Measurements from ENCODE around the gene MLANA. TPM values are rescaled to one million over a fixed set of nuclear protein-coding genes. Genes with fewer than 3 reads are reported as not detected.

The MLANA gene
- total RNA-seq, 1 donor from 2014 or later, result not detected

- no peaks in the 10 kb centered on the region for H3K79me2 ChIP-seq (ENCODE audit: insufficient read depth, low read length)
- no peaks in the 10 kb centered on the region for H3K36me3 Mint-ChIP-seq (ENCODE audit: low read depth, unreplicated experiment)
- DNase-seq (ENCODE audit: low read depth) (no peak), FAIRE-seq (no peak)
- H3K4me1 Mint-ChIP-seq (ENCODE audit: low read depth, unreplicated experiment), result peaks cover 35% of the 10 kb centered on the region
- H3K9me3 Mint-ChIP-seq (ENCODE audit: unreplicated experiment), result no peaks in the 10 kb centered on the region
- no peak overlapping the region for H3K27ac ChIP-seq (ENCODE audit: low read depth, low read length)
- no peak overlapping the region for H3K4me3 ChIP-seq (ENCODE audit: insufficient read depth, low read depth, low read length)
- no peak overlapping the region for H3K4me2 ChIP-seq (ENCODE audit: low read length)
- H3K27me3 ChIP-seq (ENCODE audit: insufficient read depth, low read length), result peaks cover 65% of the 10 kb centered on the region
- no peaks in the 10 kb centered on the region for H3K36me3 ChIP-seq (ENCODE audit: insufficient read depth, low read length)
- H3K4me3 Mint-ChIP-seq (ENCODE audit: unreplicated experiment), result no peak overlapping the region
- H3K27ac Mint-ChIP-seq (ENCODE audit: unreplicated experiment), result no peak overlapping the region
- no peak overlapping the region for H3K9ac ChIP-seq (ENCODE audit: low read length)
- no peaks in the 10 kb centered on the region for H3K9me3 ChIP-seq (ENCODE audit: insufficient read depth, low read depth, low read length)
- TF ChIP-seq EZH2 (IDR thresholded peaks at IDR 0.05; ENCODE audit: insufficient read depth, low read length), result no peak
- no peak for TF ChIP-seq CTCF (IDR thresholded peaks at IDR 0.05; ENCODE audit: insufficient read depth, low read depth, low read length)
- H2AFZ ChIP-seq (ENCODE audit: low read depth, low read length), result no peak overlapping the region
- peaks cover 4% of the 10 kb centered on the region for H3K27me3 Mint-ChIP-seq (ENCODE audit: low read depth, unreplicated experiment)
- peaks cover 15% of the 10 kb centered on the region for H4K20me1 ChIP-seq (ENCODE audit: insufficient read depth, low read length)
- H3K4me1 ChIP-seq (ENCODE audit: insufficient read depth, low read length), result peaks cover 13% of the 10 kb centered on the region
Measured at GRCh38 chr9:5848372-5848882, 42.3 kb upstream of the MLANA start.

DNA sequence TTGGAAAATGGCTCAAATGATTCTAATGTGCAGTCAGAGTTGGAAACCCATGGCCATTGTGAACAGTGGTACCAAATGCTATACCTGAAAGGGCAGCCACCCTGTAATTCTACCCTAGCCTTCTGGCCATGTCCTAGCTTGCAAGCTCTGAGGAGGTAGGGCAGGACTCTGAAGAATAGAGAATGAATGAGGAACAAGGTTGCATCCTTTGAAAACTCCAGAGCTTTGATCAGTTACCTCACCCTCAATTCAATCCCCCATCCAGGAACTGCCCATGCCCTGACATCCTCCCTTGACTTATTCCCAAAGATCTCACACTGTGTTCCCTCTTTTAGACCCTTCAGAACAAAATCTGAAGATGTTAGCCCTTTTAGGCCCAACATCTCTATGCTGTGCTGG is 40.0 kb upstream of the MLANA start:
- H3K79me2 ChIP-seq (ENCODE audit: insufficient read depth, low read length), result no peaks in the 10 kb centered on the region
- FAIRE-seq, result no peak
- H3K4me3 Mint-ChIP-seq (ENCODE audit: unreplicated experiment), result no peak overlapping the region

More for the DNA sequence above, 40.0 kb upstream of the MLANA start:
- Histone ChIP-seq H3K4me1 (ENCODE audit: insufficient read depth, low read length) (no peaks in the 10 kb centered on the region), H3K27ac (ENCODE audit: low read depth, low read length) (no peak overlapping the region), H3K9me3 (ENCODE audit: insufficient read depth, low read depth, low read length) (no peaks in the 10 kb centered on the region), H3K4me3 (ENCODE audit: insufficient read depth, low read depth, low read length) (no peak overlapping the region), H3K27me3 (ENCODE audit: insufficient read depth, low read length) (peaks cover 75% of the 10 kb centered on the region), H2AFZ (ENCODE audit: low read depth, low read length) (no peak overlapping the region), H3K9ac (ENCODE audit: low read length) (no peak overlapping the region), H3K4me2 (ENCODE audit: low read length) (no peak overlapping the region), H4K20me1 (ENCODE audit: insufficient read depth, low read length) (peaks cover 4% of the 10 kb centered on the region), H3K36me3 (ENCODE audit: insufficient read depth, low read length) (no peaks in the 10 kb centered on the region)
- DNase-seq (ENCODE audit: low read depth), result no peak
- no peaks in the 10 kb centered on the region for H3K36me3 Mint-ChIP-seq (ENCODE audit: low read depth, unreplicated experiment)
- TF ChIP-seq EZH2 (IDR thresholded peaks at IDR 0.05; ENCODE audit: insufficient read depth, low read length), result no peak
- TF ChIP-seq CTCF (IDR thresholded peaks at IDR 0.05; ENCODE audit: insufficient read depth, low read depth, low read length), result no peak
- no peaks in the 10 kb centered on the region for H3K9me3 Mint-ChIP-seq (ENCODE audit: unreplicated experiment)
- H3K27ac Mint-ChIP-seq (ENCODE audit: unreplicated experiment), result no peak overlapping the region
- peaks cover 15% of the 10 kb centered on the region for H3K4me1 Mint-ChIP-seq (ENCODE audit: low read depth, unreplicated experiment)
- peaks cover 4% of the 10 kb centered on the region for H3K27me3 Mint-ChIP-seq (ENCODE audit: low read depth, unreplicated experiment)

Measured in astrocyte (in vitro differentiated cells and primary cell).